Mesendoderm (in vitro differentiated cells): ENCODE data around the gene SART1.
A peak's percentile ranks its signal among the peaks of the same experiment; 100 is the strongest.
"Not testable (repeated sequence)": the region's sequence is repeated elsewhere in the genome, so short reads cannot be mapped to it uniquely, and the experiment has no call there.

Source experiments
- DNase-seq: peaks from one replicate; pipeline ENCODE4 v3.0.0; 2013
- H2AK5ac ChIP-seq: 2 replicates; pipeline ENCODE4 v1.6.1; 2013; ENCODE audit warnings: low read length, inconsistent platforms
- H2BK120ac ChIP-seq: 2 replicates; pipeline ENCODE4 v1.6.1; 2013; ENCODE audit warnings: low read depth, mild to moderate bottlenecking, low read length, moderate library complexity, mixed read lengths
- H2BK15ac ChIP-seq: replicated peaks from 2 replicates; pipeline ENCODE4 v1.6.1; 2013; ENCODE audit warnings: low read depth, mild to moderate bottlenecking, moderate library complexity
- H2BK5ac ChIP-seq: 2 replicates; pipeline ENCODE4 v1.6.1; 2013; ENCODE audit warnings: low read length, inconsistent platforms
- H3K18ac ChIP-seq: 2 replicates; pipeline ENCODE4 v1.6.1; 2013; ENCODE audit warnings: mild to moderate bottlenecking, low read length, mixed read lengths
- H3K23ac ChIP-seq: one replicate; pipeline ENCODE4 v1.6.1; 2013; ENCODE audit warnings: low read length
- H3K27ac ChIP-seq: 2 replicates; pipeline ENCODE4 v1.5.1; 2013; ENCODE audit warnings: low read depth, mild to moderate bottlenecking, inconsistent platforms, low read length, moderate library complexity
- H3K27me3 ChIP-seq: 2 replicates; pipeline ENCODE4 v1.6.1; 2013; ENCODE audit warnings: low read length, control low read depth, mild to moderate bottlenecking, inconsistent platforms; ENCODE audit not compliant: insufficient read depth, poor library complexity
- H3K36me3 ChIP-seq: 2 replicates; pipeline ENCODE4 v1.6.1; 2013; ENCODE audit warnings: low read length, inconsistent platforms; ENCODE audit not compliant: control insufficient read depth, insufficient read depth
- H3K4ac ChIP-seq: one replicate; pipeline ENCODE4 v1.6.1; 2013; ENCODE audit warnings: low read depth, mild to moderate bottlenecking, low read length, moderate library complexity
- H3K4me1 ChIP-seq: 2 replicates; pipeline ENCODE4 v1.6.1; 2013; ENCODE audit warnings: low read depth, low read length, inconsistent platforms; ENCODE audit not compliant: control insufficient read depth
- H3K4me2 ChIP-seq: 2 replicates; pipeline ENCODE4 v1.6.1; 2013; ENCODE audit warnings: low read length
- H3K4me3 ChIP-seq: 2 replicates; pipeline ENCODE4 v1.5.1; 2013; ENCODE audit warnings: mild to moderate bottlenecking, low read length
- H3K56ac ChIP-seq: one replicate; pipeline ENCODE4 v1.6.1; 2013; ENCODE audit warnings: low read length
- H3K79me1 ChIP-seq: 2 replicates; pipeline ENCODE4 v1.6.1; 2013; ENCODE audit warnings: low read length, inconsistent platforms
- H3K79me2 ChIP-seq: 2 replicates; pipeline ENCODE4 v1.6.1; 2013; ENCODE audit warnings: mild to moderate bottlenecking, low read length; ENCODE audit not compliant: control insufficient read depth, insufficient read depth
- H3K9ac ChIP-seq: 2 replicates; pipeline ENCODE4 v1.6.1; 2013; ENCODE audit warnings: low read length, inconsistent platforms
- H4K5ac ChIP-seq: one replicate; pipeline ENCODE4 v1.6.1; 2013; ENCODE audit warnings: low read length
- H4K8ac ChIP-seq: one replicate; pipeline ENCODE4 v1.6.1; 2013; ENCODE audit warnings: low read depth, mild to moderate bottlenecking, control low read depth, low read length, moderate library complexity
- WGBS: extraction: QIAGEN DNeasy Blood & Tissue Kit; methylation state at CpG from one replicate; pipeline ENCODE4 v1.1.7; 2013; ENCODE audit warnings: low lambda C conversion rate, missing lambda C conversion rate; ENCODE audit not compliant: insufficient coverage; ENCODE audit errors: extremely low coverage; 5-methylcytosine and 5-hydroxymethylcytosine counted together

SART1 gene

DNA sequence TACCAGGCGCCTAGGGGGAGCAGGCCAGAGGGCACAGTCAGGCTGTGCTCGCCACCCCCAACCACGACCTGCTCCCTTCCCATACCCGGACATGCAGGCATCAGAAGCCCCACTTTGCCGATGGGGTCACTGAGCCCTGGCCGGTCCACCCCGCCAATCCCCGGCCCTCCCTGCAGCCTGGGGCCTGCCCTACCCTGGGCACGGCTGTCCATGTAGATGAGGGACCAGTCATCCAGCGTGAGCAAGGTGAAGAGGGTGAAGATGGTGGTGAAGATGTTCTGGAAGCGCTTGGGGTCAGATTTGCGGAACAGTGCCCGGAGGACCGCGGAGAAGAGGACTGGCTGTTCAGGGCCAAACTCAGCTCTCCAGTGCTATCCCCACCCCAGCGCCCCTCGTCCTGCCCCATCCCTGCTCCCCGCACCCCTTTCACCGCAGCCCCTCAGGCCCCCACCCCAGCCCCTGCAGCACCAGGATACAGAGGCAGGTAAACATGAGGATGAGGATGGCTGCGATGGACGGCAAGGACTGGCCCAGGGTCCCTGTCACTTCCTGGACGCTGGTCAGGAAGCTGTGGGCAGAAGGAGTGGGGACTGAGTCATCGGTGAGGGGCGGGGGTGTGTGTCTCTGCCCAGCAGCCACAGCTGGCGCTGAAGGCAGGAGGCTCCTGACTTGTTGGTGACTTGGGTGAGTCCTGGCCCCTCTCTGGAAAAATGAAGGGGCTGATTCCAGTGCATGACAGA, 59.3 kb downstream of the SART1 start:
- Histone ChIP-seq H3K79me2 (no peaks in the 10 kb centered on the region), H4K5ac (no peak overlapping the region), H3K27me3 (no peaks in the 10 kb centered on the region), H3K56ac (no peak overlapping the region), H3K4me1 (no peaks in the 10 kb centered on the region), H2AK5ac (no peak overlapping the region), H3K4me2 (no peak overlapping the region), H3K9ac (no peak overlapping the region), H4K8ac (no peak overlapping the region), H3K79me1 (no peaks in the 10 kb centered on the region), H3K4me3 (no peak overlapping the region), H2BK5ac (no peak overlapping the region), H3K23ac (no peak overlapping the region), H3K4ac (no peak overlapping the region), H3K36me3 (no peaks in the 10 kb centered on the region), H2BK120ac (no peak overlapping the region), H3K27ac (no peak overlapping the region), H3K18ac (no peak overlapping the region), H2BK15ac (no peak overlapping the region)
- DNase-seq: no peak
- WGBS: no CpG with 5 or more reads among the region's 25 CpGs

DNA sequence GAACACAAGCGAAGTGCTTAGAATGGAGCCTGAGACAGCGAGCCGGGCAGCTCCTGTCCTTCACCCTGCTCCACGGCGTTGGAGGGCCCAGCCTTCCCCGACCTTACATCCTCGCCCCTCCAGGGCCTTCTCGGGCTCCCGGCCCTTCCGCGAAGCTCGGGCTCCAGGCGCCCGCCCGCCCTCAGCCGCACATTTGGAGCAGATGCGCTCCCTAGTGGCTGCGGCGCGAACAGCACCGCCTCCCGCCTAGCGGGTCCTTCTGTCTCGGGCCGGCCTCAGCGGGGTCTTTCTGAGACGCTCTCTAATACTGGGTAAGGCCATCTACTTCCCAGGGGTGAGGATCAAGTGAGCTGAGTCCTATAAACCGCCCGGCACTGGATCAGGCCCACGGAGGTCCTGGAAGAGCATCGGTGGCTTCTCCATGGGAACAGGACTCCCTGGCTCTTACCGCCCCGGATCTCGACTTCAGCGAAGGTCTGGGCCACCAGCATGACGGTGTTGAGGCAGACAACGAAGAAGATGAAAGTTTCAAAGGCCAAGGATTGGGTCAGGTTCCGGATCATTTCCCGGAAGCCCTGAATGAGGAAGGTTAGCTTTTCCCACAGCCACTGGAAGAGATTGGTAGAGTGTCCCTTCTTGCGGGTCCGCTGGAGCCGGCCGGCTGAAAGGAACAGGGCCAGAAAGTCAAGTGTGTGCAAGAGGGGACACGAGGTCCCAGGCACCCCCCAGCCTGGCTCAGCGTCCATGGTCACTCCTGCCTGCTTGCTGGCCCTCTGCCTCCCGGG, 61.1 kb downstream of the SART1 start:
- no peak overlapping the region for H3K23ac ChIP-seq
- H4K5ac ChIP-seq: no peak overlapping the region
- H2BK120ac ChIP-seq: no peak overlapping the region
- no peak overlapping the region for H3K18ac ChIP-seq
- no peak overlapping the region for H4K8ac ChIP-seq
- no peak overlapping the region for H2BK15ac ChIP-seq
- no peaks in the 10 kb centered on the region for H3K79me2 ChIP-seq
- H3K4me1 ChIP-seq: no peaks in the 10 kb centered on the region
- no peak overlapping the region for H3K27ac ChIP-seq
- H3K4me2 ChIP-seq: no peak overlapping the region
- H3K56ac ChIP-seq: peak overlapping the region; percentile 76
- no CpG with 5 or more reads among the region's 46 CpGs for WGBS
- no peak overlapping the region for H3K4me3 ChIP-seq
- H3K36me3 ChIP-seq: no peaks in the 10 kb centered on the region
- H2AK5ac ChIP-seq: no peak overlapping the region
- H2BK5ac ChIP-seq: no peak overlapping the region
- no peaks in the 10 kb centered on the region for H3K27me3 ChIP-seq
- H3K79me1 ChIP-seq: no peaks in the 10 kb centered on the region
- no peak overlapping the region for H3K4ac ChIP-seq
- peak; percentile 82 for DNase-seq
- no peak overlapping the region for H3K9ac ChIP-seq

DNA sequence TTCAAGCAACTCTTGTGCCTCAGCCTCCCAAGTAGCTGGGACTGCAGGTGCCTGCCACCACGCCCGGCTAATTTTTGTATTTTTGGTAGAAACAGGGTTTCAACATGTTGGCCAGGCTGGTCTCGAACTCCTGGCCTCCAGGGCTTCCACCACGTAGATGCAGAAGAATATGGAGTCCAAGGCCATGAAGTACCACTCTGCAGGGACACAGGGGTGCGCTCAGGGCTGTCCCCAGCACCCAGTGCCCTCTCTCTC, 61.6 kb downstream of the SART1 start:
- H3K23ac ChIP-seq, H3K9ac ChIP-seq, H4K8ac ChIP-seq, H3K4ac ChIP-seq, H3K27ac ChIP-seq, H3K4me1 ChIP-seq, H3K36me3 ChIP-seq, H2AK5ac ChIP-seq, H2BK15ac ChIP-seq, H2BK5ac ChIP-seq, H3K4me3 ChIP-seq, DNase-seq, H3K27me3 ChIP-seq, H3K18ac ChIP-seq, H3K79me2 ChIP-seq, H2BK120ac ChIP-seq, H3K56ac ChIP-seq, H4K5ac ChIP-seq, H3K4me2 ChIP-seq, H3K79me1 ChIP-seq: not testable (repeated sequence)
- WGBS: no CpG with 5 or more reads among the region's 5 CpGs

DNA sequence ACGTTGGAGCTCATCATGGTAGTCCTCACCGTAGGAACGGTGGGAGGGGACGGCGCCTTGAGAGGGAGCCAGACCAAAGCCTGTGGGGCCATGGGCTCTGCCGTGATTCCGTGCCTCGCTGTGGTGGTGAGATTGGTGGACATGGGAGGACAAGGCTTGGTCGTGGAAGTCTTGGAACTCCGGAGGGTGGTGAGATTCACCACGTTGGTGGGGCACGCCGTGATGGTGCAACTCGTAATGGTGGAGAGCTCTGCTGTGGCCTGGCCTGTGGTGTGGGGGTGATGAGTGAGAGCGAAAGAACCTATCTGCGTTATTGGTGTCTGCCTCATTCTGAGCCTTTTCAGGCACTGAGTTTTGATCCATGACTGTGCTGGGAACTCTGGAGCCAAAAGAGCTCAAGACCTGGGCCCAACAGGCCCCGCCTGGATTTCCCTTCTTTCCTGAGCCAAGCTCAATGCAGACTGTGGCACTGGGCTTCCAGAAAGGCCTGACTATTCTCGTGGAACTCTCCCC, 64.5 kb downstream of the SART1 start, which contains the start of gene CATSPER1:
CATSPER1 (minus strand) TSS at position 463 of the 513 bp plus-strand sequence; CDS start at position 363, 100 bp downstream.
- Histone ChIP-seq H2BK15ac (no peak within 1 kb of the TSS), H3K79me1 (no peaks in the 10 kb centered on the region), H3K9ac (no peak within 1 kb of the TSS), H2BK120ac (no peak within 1 kb of the TSS), H3K4me3 (no peak within 1 kb of the TSS), H3K79me2 (no peaks in the 10 kb centered on the region), H3K36me3 (no peaks in the 10 kb centered on the region), H2AK5ac (no peak within 1 kb of the TSS), H3K27me3 (no peaks in the 10 kb centered on the region), H3K4ac (no peak within 1 kb of the TSS), H3K4me2 (no peak within 1 kb of the TSS), H4K8ac (no peak within 1 kb of the TSS), H2BK5ac (no peak within 1 kb of the TSS), H3K23ac (no peak within 1 kb of the TSS), H3K56ac (no peak within 1 kb of the TSS), H3K4me1 (no peaks in the 10 kb centered on the region), H4K5ac (no peak within 1 kb of the TSS), H3K27ac (no peak within 1 kb of the TSS), H3K18ac (no peak within 1 kb of the TSS)
- WGBS: no CpG with 5 or more reads among the region's 18 CpGs
- no peak for DNase-seq
